Measurements from ENCODE around the gene CHAF1A.

CHAF1A gene

DNA sequence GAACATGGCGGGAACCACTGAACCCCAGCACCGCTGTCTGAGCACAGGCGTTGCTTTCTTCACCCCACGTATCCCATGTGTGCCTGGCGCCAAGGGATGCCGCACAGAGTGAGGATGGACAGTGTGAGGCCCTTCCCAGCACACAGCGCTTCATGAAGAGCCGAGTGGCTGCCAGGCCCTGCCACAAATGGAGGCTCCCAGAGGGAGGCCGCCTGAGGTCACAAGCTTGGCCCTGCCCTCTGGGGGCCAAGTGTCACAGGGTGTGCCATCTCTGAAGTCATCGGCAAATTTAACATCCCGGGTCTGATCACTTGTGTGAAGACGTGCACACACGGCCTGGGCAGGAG is 34.7 kb upstream of the CHAF1A start:
- no peak for DNase-seq

DNA sequence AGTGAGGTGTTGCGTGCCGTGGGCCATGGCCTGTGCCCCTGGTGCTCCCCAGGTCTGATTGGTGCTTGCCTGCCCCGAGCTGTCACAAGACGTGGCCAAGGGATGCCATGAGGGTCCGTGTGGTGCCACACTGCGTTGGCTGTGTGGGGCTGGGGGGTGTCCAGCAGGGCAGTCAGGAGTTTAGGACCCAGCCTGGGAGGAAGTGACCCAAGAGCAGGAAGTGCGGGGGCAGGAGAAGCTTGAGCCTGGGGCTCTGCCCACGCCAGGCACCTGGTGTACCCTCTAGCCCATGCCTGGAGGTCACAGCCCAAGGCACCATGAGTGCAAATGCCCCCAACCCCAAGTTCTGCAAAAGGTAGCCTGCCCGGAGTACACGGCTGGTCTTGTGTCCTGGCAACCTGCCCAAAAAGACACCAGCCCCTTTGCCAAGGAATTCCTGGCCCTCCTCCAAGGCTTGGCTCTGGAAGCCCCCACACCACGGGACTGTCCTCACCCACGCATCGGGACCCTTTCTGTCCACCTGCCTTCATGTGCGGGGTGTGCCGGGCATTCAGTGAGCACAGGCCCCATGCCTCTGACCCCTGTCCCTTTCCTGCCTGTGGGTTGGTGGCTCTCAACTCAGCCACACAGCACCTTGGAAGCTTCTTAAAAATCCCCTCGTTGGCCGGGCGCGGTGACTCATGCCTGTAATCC is 34.2 kb upstream of the CHAF1A start:
- DNase-seq, result no peak

DNA sequence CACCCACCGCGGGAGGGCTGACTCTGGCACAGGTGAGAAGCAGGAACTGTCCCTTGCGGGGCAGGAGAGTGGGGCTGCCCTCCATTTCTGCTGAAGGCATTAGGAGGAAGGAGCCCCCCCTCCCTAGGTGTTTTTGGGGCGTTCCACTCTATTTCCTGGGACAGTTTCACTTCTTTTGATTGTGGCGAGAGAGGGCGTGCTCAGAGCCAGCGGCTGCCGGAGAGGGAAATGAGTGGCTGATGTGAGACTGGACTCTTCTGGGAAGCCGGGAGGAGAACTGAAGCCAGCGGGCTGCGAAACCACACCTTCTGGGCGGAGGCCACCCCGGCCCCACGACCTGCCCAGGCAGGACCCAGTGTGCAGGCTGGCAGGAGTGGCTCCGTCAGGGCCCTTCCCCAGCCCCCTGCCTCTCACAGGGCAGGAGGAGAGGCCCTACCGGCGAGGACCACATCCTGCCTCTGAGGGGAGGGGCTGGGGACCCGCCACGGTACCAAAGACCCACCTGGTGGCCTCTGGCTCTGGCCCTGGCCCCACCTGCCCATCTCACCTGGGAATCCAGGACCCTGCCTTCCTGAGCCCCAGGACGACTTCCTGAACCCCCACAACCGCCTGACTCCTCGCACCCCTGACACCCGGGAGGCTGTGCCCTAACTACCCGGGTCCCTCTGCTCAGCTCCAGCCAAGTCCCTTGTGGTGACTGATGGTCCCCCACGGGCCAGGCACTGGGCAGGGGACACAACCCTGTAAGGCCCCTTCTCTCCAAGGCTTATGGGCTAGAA is 33.1 kb upstream of the CHAF1A start:
- DNase-seq, result peak; percentile 65 to 76

DNA sequence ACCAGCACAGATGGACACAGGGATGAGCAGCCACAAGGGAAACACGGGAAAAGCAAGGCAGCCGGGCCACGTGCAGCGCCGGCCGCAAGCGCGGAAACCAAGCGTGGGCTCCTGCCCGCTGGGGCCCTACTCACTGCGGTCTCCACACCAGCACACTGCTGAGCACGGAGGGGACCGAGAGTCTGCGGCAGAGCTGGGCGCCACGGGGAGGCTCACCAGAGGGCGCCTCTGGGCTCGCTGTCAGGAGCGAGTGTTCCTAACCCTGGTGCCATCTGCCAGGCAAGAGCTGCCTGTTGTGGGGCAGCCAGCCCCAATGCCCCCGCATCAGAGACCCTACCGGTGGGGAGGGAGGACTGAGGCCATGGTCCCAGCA is 32.6 kb upstream of the CHAF1A start:
- DNase-seq, result peak; percentile 79 to 84

DNA sequence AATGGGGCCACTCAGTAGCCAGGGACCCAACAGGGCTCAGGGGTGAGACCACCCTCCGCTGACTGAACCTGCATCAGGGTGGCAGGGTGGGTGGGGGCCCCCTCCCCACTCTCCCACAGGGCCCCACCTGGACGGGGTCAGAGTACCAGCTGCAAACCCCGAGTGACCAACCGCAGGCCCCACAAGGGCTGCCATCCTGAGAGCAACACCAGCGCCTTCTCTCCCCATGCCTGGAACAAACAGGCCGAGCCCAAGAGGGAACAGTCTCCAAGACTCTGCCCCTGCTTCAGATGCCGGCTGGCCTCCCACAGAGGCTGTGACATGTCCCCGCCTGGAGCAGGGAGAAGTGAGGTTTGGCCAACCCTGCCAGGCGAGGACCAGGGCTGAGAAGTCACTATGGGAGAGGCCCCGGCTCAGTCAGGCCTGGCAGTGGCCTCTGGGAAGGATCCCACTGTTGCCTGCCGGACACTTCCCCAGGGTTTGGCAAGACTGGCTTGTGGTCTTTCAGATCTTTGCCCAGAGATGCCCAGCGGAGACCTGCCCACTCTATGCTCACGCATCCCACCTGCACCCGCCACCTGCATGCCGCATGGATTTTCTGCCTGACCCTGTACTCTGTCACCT is 31.9 kb upstream of the CHAF1A start:
- no peak for DNase-seq

DNA sequence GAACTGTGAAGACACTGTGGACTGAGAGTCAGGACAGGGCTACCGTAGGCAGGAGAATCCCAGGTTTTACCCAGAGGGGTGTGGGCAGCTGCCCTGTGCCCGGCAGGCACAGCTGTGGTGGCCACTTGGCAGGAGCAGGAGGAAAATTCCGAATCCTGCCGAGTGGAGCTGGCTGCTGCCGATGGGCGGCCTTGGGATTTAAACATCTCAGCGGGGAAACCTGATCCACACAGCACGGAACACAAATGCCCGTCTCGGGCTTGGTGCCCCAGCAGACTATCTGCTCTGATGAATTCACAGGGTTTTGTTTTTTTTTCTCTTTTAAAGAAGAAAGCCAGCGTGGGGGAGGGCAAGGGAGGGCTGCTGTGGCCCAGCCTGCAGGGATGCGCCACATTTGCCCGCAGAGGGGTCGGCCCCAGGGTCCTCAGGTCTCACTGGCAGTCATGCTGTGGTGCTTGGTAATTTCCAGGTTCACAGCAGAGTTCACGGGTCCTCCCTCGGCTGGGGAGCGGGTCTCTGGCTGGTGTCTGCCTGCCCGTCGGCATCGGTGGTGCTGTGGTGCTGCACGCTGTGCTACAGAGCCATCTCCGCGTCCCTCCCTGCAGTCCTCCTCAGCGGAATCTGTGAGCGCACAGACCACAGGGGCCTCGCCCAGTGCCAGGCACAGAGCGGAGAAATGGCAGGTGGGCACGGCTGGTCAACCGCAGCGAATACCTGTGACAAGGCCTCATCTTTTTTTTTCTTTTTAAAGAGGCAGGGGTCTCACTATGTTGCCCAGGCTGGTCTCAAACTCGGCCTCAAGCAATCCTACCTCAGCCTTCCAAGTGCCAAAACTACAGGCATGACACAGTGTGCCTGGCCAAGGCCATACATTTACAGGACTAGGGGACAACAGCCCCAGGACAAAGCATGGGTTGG is 30.9 kb upstream of the CHAF1A start:
- DNase-seq, result no peak

DNA sequence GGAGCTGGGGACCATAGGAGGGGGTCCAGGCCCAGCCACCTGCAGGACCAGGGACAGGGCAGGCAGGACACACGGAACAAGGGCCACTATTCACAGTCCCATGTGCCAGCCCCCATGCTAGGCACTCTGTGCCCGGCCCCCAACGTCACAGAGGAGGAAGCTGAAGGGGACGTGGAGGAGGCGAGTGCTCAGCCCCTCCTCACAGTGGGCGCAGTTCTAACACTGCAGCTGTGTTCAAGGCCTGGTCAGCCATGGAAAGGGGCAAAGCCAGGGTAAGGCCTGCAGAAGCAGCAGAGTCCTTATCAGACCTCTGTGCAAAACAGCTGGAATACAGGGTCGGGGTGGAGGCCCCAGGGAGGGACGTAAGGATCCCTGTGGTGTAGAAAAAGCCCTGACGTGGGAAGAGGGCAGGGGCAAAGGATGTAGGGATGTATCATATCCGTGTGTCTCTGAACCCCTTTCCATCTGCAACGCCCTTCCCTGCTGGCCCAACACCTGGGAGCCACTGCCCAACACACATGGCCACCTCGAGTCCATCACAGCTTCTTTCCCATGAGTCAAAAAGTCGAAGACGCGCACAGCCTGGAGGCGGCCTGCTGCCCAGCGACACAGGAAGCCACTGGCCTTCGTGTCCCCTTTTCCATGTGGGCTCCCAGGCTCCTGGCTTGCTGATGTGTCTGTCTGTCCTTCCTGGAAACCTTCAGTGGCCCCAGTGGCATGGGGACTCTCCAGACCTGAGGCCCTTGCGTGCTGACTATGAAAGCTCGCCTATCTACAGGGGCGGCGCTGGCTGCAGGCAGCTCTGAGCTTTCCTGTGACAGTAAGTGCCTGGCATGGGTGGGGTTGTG is 30.1 kb upstream of the CHAF1A start:
- DNase-seq, result no peak

DNA sequence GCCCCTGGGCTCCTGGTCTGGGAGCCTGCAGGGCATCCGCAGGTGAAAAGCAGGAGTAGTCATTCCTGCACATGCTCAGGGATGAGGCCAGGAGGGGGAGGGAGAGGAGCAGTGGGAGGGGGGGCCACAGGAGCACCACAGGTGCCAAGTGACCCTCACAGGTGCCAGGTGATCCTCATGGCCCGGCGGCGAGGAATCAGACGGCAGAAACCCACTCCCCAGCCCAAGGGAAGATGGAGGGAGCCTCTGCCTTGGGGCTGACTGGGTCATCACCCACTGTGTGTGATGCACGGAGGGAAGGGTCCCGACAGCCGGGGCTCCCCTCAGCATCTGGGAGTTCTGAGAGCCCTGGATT is 29.4 kb upstream of the CHAF1A start:
- no peak for DNase-seq

DNA sequence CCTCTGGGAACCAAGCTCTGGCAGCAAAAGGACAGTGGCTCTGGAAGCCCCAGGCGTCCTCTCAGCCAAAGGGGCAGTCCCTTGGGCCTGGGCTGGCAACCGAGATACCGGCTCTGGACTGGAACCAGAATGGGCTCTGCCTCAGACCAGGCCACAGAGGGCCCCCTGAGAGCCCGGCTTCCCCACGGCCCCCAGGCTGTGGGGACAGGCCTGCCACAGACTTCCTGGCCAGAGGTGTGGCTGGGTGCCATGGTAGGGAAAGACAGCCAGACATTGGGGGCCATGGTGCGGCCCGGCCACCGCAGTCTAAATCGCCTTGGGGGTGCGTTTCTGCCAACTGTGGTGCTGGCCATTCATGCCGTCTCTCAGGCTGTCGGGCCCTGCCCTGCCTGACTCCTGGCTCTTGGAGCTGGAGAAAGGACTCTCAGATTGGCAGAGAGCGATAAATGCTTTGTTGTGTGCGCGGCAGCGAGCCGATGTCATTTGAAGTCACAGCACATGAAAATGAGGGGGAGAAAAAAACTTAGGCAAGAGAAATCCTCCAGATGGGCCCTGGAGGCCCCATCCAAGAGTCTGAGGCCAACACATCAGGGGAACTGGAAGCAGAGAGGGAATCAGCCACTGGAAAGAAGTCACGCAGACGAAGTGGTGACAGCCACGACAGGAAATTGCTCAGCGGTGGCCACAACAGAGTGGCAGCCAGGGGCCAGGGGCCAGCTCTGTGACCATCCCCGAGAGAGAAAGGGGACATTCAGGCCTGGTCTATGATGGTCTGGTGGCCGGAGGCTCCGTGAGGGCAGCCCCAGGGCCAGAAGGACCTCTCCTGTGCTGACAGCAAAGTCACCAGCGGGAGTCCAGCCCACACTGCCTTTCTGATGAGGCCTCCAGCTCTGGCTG is 28.6 kb upstream of the CHAF1A start:
- no peak for DNase-seq

DNA sequence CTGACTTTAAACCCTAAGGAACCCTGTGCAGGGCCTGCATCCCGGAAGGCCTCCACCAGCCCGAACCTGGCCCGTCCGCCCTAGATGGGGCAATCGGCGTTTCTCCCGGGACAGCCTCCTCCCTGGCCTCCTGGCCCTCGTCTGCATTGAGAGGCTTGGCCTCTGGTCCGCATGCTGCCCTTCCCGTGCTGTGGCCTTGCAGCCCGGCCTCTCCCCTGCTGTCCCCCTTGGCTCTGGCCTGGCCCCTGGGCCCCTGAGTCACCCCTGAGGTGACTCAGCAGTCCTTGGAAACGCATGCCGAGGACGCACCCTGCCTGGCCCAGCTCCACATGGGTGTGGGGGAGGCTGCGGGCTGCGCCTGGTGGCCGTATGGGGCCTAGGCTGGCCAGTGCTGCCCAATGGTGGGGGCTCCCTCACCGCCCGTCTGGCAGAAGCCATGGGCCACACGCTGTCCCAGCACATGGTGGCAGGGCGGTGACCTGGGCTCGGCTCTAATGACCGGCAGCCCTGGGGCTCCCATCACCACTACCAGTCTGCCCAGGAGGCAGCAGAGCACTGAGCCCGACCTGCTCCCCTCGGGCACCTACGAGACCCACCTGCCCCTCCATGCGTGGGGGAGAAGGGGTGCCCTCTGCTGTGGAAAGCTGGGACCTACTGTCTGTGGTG is 27.8 kb upstream of the CHAF1A start:
- DNase-seq, result no peak

DNA sequence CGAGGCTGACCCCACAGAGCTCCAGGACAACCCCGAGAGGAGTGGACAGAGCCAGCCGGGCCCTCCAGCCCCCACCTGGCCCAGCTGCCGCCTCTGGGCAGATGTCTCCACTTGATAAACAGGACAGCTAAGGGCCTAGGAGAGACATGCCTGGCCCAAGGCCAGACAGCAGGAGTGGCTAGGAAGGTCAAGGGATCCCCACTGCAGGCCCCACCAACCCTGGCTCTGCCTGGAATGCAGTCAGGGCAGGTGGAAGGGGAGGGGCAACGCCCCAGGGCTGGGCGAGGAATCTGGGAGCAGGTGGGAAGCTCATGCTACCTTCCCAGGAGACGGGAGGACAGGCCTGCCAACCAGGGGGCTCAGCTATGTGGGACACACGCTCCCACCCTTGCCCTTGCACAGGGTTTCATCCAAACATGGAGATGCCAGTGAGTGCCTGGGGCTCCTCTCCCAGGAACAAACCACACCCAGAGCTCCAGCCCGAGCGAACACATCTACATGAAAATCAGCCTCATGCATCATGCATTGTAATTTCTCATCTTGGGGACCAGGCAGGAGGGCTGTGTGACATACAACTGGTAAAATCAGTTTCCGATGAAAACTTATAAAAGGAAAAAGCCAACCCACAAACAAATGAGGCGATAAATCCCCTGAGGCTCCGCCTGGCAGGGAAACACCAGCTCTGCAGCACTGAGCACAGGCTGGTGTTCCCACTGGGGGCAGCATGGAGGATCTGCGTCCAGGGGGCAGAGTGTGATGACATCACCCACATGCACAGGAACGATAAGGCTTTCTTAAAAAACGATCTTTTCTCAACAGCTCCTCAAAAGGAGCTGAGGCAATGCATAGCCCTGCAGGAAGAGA is 27.0 kb upstream of the CHAF1A start:
- no peak for DNase-seq

DNA sequence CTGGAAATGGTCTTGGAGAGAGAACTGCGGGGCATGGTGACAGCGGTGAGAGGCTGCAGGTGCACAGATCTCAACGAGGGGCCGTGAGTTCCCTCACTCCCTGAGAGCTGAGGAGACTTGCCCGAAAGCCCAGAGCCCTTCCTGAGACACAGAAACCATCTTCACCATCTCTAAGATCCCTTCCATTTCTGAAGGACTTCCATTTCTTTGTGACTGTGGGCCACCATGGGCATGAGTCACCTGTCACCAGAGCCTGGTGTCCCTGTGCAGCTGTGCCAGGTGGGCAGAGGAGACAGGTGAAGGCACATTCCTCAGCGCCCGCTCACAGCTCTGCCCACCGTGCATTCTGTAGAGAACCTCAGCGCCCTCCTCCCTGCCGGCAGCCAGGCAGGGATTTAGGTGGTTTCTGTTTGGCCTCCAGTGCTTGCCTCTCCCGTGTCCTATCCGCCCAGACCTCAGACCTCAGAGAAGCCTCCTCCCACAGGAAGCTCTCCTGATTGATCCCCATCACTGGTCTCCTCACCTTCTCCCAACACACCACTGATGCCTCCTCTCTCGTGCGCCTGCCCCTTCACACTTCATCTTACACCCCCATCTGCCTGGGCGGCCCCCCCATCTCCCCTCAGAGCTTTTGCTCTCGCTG is 26.3 kb upstream of the CHAF1A start:
- no peak for DNase-seq

DNA sequence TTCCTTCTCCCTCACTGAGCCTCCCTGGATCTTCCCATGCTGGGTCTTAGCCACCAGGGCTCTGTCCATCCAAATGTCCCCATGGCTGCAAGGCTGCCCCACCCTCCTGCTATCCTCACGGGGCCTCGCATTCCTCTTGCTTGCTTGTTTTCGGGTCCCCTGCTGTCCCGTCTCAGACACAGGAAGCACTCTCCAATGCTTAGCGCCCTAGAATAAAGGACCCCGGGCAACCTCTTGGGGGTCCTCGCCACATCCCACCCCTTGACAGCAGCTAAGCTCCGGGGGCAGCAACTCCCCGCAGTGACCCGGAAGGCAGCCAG is 25.8 kb upstream of the CHAF1A start:
- DNase-seq, result no peak

DNA sequence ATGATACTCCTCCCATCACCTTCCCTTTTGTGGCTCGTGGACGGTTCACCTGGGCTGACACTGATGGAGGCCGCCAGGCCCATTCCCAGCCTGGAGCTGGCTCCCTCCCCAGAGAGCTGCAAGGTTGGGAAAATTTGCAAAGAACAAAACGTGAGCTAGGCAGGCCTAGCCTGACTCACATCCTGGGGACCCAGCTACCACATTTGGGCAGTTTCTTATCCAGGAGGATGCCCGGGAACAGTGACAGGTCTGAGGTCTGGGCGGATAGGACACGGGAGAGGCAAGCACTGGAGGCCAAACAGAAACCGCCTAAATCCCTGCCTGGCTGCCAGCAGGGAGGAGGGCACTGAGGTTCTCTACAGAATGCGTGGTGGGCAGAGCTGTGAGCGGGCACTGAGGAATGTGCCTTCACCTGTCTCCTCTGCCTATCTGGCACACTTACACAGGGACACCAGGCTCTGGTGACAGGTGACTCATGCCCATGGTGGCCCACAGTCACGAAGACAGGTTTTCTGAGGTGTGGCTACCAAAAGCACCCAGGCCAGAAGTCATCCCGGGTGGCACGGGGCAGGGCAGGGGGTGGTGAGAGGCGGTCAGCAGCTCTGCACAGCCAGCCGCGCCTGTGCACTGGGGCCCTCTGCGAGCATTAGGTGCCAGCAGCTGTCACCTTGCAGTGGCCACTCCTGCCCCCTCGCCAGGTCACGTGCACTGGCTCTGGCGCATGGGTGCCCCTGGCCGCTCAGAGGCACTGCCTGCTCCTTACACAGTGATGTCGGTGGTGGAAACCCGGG is 25.3 kb upstream of the CHAF1A start:
- DNase-seq, result no peak

DNA sequence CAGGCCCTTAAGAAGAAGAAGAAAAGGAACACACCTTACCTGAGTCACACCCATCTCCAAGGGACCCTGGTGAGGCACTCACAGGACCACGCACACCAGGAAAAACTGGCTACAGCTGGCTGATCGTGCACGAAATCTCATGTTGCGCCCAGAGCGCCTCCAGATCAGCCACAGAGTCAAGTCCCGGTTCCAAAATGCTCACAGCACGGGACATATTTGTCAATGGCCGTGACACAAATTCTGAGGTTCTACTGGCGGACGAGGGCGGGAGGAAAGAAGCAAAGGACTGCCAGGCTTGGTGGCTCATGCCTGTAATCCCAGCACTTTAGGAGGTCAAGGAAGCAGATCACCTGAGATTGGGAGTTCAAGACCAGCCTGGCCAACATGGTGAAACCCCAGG is 23.6 kb upstream of the CHAF1A start:
- DNase-seq, result no peak

DNA sequence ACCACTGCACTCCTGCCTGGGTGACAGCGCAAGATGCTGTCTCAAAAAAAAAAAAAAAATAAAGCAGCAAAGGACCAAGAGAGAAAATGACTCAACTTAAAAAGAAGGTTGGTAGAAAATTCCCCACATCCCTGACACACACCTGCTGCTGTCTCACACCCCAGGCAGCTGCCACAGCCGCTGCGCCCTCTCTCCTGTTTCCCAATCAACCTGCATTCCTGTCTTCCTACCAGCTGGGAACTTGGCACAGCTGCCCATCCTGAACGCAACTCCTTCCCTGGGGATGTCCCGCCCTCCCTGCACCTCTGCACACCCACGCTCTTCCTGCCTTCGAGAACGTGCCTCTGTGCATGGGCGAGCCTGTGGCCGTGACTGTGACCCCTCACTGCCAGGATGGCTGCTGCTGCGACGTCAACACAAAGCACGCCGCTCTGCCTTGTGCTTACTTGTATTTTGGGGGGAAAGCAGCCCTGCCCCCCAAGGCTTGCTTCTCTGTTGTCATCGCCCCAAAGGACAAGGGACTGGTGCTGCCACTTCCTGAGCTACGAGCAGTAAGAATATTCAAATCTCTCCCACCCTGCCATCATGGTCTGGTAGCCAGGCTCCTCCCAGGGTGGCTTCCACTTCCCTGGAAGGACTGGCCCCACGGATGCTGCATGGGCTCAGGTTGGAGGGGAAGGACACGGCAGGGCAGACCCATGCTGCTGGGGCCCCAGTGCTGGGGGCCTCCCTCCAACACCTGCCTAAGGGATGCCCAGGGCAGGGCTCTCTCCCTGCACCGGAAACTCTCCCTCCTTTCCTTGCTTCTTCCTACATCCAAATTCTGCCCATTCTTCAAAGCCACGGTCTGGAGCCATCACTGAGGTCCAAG is 22.8 kb upstream of the CHAF1A start:
- peak; percentile 42 to 51 for DNase-seq

DNA sequence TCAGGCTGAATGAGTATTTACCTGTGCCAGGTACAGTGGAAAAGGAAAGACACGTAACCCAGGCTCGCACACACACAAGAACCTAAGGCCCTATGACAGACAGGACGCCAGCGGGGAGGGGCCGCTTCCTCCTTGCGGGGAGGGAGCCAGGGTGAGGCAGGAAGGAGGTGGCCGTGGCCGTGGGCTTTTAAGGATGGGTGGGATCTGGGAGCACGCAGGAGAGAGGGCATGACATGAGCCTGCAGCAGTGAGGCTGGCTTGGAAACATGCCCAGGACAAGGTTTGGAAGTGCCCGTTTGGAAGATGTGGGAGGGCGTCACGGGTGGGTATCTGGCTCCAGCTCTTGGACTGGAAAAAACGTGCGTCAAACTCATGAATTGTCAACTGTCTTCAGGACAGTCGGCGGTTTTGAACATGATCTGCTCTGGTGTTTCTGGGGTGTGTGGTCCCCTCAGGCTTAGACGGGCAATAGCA is 22.1 kb upstream of the CHAF1A start:
- DNase-seq, result peak; percentile 42 to 62
